ENCODE results near the gene CORO2A. TPM values are rescaled to one million over a fixed set of nuclear protein-coding genes. Genes with fewer than 3 reads are reported as not detected.

The CORO2A gene
- total and polyA plus RNA-seq, 2 of the 13 experiments (the other 11 are each of a cell fraction or from before 2014, with no cell fraction given) = 14.4 to 15.3 TPM

- Histone ChIP-seq H3K4me2 (ENCODE audit: low read depth, low read length) (no peak overlapping the region), H3K79me2 (ENCODE audit: insufficient read depth, low read length) (no peaks in the 10 kb centered on the region), H3K27me3 (ENCODE audit: control insufficient read depth in 1 of 2, insufficient read depth in 2 of 2, low read length in 2 of 2) (no peaks in the 10 kb centered on the region), H3K9me3 (ENCODE audit: low read length) (no peaks in the 10 kb centered on the region), H3K4me3 (replicated peaks in 1 of 3; ENCODE audit: insufficient read depth in 1 of 3, low read depth in 2 of 3, low read length in 3 of 3) (no peak overlapping the region), H4K20me1 (ENCODE audit: insufficient read depth, low read length) (no peaks in the 10 kb centered on the region), H3K27ac (ENCODE audit: extremely low read length, insufficient read depth, low read length) (no peak overlapping the region), H2AFZ (ENCODE audit: low read length) (no peak overlapping the region), H3K4me1 (ENCODE audit: insufficient read depth, low read length) (peaks cover 14% of the 10 kb centered on the region), H3K9ac (ENCODE audit: insufficient read depth, low read depth, low read length) (no peak overlapping the region), H3K36me3 (replicated peaks in 1 of 2; ENCODE audit: control insufficient read depth in 1 of 2, insufficient read depth in 2 of 2, low read length in 2 of 2) (peaks cover 11 to 46% of the 10 kb centered on the region in 2 experiments; a peak in 4 of 5 replicates)
- no TSS peak for BruUV-seq (replicated peaks)
- no peak for ATAC-seq
- no peak for DNase-seq (ENCODE audit: low spot score)
- POLR2A ChIA-PET = no interaction called here
- no peak for FAIRE-seq
- intact Hi-C loops (cut with micrococcal nuclease; ENCODE audit: unreplicated experiment) = no loop called here
- TF ChIP-seq MTA3 (CRISPR knock-in tag; IDR thresholded peaks at IDR 0.05) (no peak), ZBTB7B (CRISPR knock-in tag; IDR thresholded peaks at IDR 0.05) (no peak), NFIB (CRISPR knock-in tag; IDR thresholded peaks at IDR 0.05; ENCODE audit: borderline replicate concordance) (no peak), ZNF225 (CRISPR knock-in tag; IDR thresholded peaks at IDR 0.05) (no peak), CHCHD3 (CRISPR knock-in tag; IDR thresholded peaks at IDR 0.05) (no peak), ZFP41 (CRISPR knock-in tag; IDR thresholded peaks at IDR 0.05; ENCODE audit: borderline replicate concordance) (no peak), ZXDC (CRISPR knock-in tag; IDR thresholded peaks at IDR 0.05) (no peak), SNAPC4 (CRISPR knock-in tag; IDR thresholded peaks at IDR 0.05) (no peak), ZNF251 (CRISPR knock-in tag; IDR thresholded peaks at IDR 0.05) (no peak), MBD4 (IDR thresholded peaks at IDR 0.05; ENCODE audit: borderline replicate concordance, low read length) (no peak)
- CTCF ChIA-PET (ENCODE audit: low intra/inter-chr PET ratio, low total read pairs) = no interaction called here
- in situ Hi-C loops (cut with HindIII; ENCODE audit: extremely low pct_ligation_motif_present, low pct_unique_long_range_greater_than_20kb) = no loop called here
Observed at GRCh38 chr9:98100456-98100855, 92.0 kb downstream of the CORO2A start.

All from HepG2 (cell line).